SU-DHL-6 (cell line): ENCODE data around the gene EFCAB11.
A peak's percentile ranks its signal among the peaks of the same experiment; 100 is the strongest.

Source experiments
- CTCF ChIP-seq: fragments of 200-600 bp; sonication (generic); IDR thresholded peaks from one replicate; pipeline ENCODE4 v1.5.1; 2017; ENCODE audit warnings: antibody characterized with exemption, mild to moderate bottlenecking, low read length, moderate library complexity; ENCODE audit not compliant: insufficient read depth, poor library complexity, severe bottlenecking
- EZH2phosphoT487 ChIP-seq: fragments of 200-600 bp; sonication (generic), shearing (Covaris generic); conservative IDR thresholded peaks from 2 replicates; pipeline ENCODE4 v1.6.1; 2018; ENCODE audit warnings: mild to moderate bottlenecking, antibody characterized with exemption, low read length, moderate library complexity, mixed read lengths

- peak; percentile 53 for TF ChIP-seq CTCF
- no peak for TF ChIP-seq EZH2phosphoT487
These were observed 54.4 kb downstream of the EFCAB11 start for GRCh38 chr14:89899917-89900663.
